GM10248 (cell line): ENCODE measurements around the gene SNAI3.

ENCODE experiments used
- CTCF ChIA-PET: fragments of 300-600 bp; sonication (Branson Sonifier 250); formaldehyde crosslinking; extraction: SDS; loops from one replicate; lab custom pipeline; 2021; ENCODE audit warnings: antibody characterized with exemption; lab: Yijun Ruan, JAX
- POLR2A ChIA-PET: fragments of 350-650 bp; sonication (Branson Sonifier 250); formaldehyde crosslinking; extraction: SDS; loops from one replicate; lab custom pipeline; 2020; ENCODE audit warnings: antibody characterized with exemption; lab: Yijun Ruan, JAX
- DNase-seq: peaks from one replicate; pipeline ENCODE4 v3.0.0; 2012; ENCODE audit errors: extremely low spot score
- TF ChIP-seq, protein P1 (sequence below): IDR thresholded peaks from 2 replicates; pipeline ENCODE4 v1.5.1; 2012; ENCODE audit warnings: mild to moderate bottlenecking, low read depth; ENCODE audit errors: extremely low read depth, missing control alignments, control extremely low read depth

The SNAI3 gene

DNA sequence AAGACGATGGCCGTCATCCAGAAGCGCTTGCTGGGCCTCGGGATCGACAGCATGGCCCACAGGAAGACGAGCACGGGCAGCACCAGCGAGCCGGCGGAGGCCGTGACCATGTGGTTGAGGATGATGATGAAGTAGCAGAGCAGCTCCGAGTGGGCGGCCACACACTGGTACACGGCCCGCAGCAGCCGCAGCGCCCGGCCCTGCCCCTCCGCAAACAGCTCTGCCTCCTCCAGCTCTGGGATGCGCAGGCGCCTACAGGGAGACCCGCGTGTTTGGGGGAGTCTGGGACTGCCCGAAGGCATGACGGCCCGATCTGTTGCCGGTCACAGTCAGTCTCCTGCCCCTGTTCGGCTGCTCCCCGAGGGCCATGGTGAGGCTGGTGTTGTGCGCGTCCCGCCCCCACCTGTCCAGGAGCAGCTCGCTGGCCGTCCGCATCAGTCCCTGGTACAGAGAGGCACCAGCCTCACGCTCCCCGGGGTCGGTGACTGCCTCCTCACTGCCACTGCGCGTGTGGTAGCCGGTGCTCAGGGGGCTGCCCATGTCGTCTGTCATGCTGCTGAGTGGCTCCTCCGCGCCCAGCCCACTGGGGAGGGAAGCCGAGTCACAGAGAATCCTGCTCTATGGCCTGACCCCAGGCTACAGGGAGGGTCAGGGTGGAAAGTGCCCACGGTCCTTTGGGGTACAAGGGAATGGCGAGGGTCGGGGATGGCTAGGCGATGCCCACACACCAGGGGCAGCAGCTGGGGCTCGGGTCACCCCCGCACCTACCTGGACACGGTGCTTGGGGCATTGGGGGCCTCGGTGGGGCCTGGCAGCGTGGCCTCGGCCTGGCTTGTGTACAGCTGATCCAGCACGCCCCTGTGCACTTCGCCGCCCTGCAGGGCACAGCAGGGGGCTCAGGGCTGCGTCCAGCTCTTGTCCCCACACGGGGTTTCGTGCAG lies 35.8 kb upstream of the SNAI3 start:
- DNase-seq: no peak
- TF ChIP-seq, protein P1, sequence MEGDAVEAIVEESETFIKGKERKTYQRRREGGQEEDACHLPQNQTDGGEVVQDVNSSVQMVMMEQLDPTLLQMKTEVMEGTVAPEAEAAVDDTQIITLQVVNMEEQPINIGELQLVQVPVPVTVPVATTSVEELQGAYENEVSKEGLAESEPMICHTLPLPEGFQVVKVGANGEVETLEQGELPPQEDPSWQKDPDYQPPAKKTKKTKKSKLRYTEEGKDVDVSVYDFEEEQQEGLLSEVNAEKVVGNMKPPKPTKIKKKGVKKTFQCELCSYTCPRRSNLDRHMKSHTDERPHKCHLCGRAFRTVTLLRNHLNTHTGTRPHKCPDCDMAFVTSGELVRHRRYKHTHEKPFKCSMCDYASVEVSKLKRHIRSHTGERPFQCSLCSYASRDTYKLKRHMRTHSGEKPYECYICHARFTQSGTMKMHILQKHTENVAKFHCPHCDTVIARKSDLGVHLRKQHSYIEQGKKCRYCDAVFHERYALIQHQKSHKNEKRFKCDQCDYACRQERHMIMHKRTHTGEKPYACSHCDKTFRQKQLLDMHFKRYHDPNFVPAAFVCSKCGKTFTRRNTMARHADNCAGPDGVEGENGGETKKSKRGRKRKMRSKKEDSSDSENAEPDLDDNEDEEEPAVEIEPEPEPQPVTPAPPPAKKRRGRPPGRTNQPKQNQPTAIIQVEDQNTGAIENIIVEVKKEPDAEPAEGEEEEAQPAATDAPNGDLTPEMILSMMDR: no peak
- ChIA-PET CTCF (interaction anchor here (0.9 to 3.1 kb wide), 2 partner anchors 15 to 21 kb away, joined by 5 to 17 read pairs; no protein-coding TSS in a partner anchor), POLR2A (no interaction called here)

DNA sequence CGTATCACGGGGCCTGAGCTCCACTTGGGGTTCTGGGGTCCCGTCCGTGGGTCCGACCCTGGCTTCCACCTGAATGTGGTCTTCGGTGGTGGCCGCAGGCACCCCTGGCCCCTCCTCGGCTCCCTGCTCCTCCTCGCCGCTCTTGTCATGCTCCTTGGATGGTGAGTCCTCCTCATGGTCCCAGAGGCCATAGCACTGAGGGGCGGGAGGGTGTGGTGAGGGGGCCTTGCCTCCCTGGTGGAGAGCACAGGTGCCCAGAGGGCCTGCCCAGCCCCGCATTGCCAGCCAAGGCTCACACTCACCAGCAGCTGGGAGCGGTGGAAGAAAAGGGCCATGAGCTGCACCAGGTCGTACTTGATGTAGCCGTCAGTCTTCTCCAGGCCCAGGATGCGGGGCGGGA lies 34.9 kb upstream of the SNAI3 start:
- CTCF ChIA-PET: interaction anchor here (3.1 kb wide), 1 partner anchor 16 kb away, joined by 17 read pairs; no protein-coding TSS in a partner anchor
- DNase-seq: no peak
- POLR2A ChIA-PET: no interaction called here
- TF ChIP-seq, protein P1: no peak

DNA sequence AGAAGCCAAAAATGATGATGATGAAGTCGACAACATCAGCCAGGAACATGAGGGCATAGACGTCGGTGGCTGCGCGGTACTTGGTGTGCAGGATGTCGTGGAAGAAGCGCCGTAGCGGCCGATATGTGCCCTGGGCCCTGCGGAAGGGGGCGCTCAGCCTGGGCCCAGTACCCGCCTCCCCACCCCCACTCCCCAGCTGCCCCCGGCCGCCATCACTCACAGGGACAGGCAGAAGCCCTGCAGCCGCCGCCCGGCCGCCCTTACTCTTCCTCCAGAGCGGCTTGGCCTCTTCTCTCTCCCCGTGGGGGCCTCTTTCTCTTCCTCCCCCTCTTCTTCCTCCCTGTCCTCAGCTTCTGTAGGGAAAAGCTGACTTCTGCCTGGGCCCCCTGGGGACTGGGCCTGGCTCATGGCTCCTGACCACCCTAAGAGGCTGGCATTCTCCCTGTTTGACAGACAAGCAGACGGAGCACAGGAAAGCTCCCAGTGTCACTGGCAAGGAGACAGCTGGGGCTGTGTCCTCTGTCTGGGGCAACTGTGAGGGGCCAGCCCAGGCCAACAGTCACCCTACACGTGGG lies 34.2 kb upstream of the SNAI3 start:
- POLR2A ChIA-PET: no interaction called here
- TF ChIP-seq, protein P1: no peak
- CTCF ChIA-PET: interaction anchor here (3.1 kb wide), 1 partner anchor 16 kb away, joined by 17 read pairs; no protein-coding TSS in a partner anchor
- DNase-seq: no peak

DNA sequence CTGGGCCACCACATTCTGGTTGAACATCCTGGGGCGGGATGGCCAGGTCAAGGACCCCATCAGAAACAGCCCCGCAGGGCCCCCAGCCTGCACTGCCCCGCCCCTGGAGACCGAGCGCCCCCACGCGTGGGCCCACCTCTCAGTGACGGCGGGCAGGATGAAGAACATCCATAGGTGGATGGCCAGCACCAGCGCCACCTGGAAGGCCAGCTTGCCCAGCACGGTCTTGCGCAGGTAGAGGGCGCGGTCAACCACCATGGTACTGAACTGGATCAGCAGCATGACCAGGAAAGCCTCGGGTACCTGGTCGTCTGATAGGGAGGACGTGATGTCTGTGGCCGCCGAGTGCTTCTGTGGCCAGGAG lies 33.6 kb upstream of the SNAI3 start:
- CTCF ChIA-PET: interaction anchor here (3.1 kb wide), 1 partner anchor 17 kb away, joined by 17 read pairs; no protein-coding TSS in a partner anchor
- no peak for DNase-seq
- TF ChIP-seq, protein P1: no peak
- POLR2A ChIA-PET: interaction anchor here (0.8 kb wide), 1 partner anchor 65 kb away, joined by 3 read pairs; the partner anchor contains the start of gene PIEZO1

DNA sequence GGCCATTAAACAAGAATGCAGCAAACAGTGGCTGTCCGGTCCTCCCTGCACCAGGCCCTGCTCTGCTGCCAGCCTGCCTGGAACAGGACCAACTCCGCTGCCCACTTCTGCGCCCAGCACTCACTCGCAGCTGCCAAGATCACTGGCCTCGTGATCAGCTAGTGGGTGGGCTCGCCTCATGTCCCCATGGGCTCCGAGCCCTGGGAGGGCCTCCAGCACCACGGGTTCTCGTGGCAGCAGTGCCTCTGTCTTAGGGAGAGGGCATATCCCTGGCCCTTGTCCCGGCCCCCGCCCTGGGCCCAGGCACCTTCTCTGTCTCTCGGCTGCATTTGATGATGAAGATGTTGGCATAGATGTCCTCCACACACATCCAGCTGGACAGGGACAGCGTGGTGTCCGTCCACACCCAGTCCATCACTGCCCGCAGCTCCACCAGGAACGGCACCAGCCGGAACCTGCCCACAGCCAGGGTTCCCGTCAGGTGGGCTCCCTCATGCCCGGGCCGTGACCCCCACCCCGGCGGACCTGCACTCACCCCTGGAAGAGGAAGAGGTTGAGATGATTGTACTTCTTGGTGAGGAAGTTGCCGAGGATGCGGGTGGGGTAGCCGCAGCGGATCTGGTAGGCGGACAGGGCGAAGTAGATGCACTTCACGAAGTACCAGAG lies 33.1 kb upstream of the SNAI3 start:
- CTCF ChIA-PET: interaction anchor here (3.1 to 6.2 kb wide), 2 partner anchors 17 kb away, joined by 17 to 38 read pairs; no protein-coding TSS in a partner anchor

More for the DNA sequence above, 33.1 kb upstream of the SNAI3 start:
- TF ChIP-seq, protein P1: no peak
- no peak for DNase-seq
- POLR2A ChIA-PET: interaction anchor here (0.8 kb wide), 1 partner anchor 66 kb away, joined by 3 read pairs; the partner anchor contains the start of gene PIEZO1
